ENCODE measurements around the gene C19orf25.

DNA sequence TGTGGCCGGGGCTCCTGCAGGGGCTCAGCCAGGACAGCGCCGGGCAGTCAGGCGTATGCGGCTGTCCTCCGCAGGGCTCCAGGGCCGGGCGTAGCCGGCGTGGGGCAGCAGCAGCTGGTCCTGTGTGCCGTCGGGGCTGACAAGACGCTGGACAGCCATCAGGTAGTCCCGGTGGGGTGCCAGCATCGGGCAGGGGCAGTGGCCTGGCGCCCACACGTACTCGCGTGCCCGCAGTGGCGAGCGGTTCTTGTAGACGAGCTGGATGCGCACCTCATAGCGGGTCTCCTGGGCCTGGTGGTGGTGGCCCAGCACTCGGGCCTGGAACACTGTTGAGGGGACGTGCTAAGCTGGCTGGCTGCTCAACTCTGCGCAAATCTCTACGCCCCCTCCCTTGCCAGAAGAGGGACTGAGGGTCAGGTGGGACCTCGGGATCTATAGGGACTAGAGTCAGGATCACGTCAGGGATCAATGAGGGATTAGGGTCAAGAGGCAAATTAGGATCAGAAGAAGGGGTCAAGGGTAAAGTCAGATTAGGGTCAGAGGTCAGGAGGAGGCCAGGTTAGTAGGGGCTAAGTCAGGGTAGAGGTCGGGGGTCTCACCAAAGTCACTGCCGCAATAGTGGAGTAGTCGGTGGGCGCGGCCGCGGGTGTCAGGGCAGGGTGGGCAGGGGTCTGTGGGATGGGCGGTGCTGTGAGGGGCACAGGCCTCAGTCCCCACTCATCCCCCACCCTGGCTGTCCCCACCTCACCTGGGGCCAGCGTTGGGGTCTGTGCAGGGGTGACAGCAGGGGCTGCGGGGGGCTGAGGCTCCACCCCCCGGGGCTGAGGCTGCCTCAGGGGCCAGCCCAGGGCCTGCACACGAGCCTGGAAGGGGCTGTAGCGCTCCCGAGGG, 27.2 kb upstream of the C19orf25 start:
- TF ChIP-seq POLR2A (IDR thresholded peaks at IDR 0.05; ENCODE audit: low read depth, low read length), result no peak
- no peak for TF ChIP-seq TAF1 (IDR thresholded peaks at IDR 0.05; ENCODE audit: borderline replicate concordance, low read depth, low read length)

All from GM12892 (cell line).